Measurements from ENCODE around the gene CHST8.

DNA sequence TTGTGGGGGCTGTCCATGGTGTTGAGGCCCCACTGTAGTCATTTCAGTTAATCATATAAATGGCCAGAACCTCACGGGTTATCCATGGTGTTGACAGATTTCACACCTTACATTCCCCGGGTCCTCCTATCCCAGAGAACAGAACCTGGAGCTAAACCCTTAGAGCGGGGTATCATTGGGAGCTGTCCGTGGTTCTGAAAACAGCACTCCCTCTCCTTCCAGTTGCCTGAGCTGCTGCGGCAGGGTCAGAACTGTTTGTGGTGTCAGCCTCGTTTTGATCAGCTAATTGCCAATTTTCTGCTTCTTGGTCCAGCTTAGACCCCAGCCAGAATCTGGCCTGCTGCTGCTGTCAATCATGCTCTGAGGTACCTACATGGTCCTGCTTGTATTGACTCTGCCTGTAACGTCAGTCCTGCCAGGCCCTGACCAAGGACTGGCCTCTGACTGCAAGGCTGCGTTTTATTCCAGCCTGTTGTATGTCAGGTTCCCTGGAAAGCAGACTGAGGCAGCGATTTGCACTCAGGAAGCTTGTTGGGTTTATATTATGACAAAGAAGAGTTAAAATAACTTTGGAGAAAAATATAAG is 119.2 kb downstream of the CHST8 start:
- TF ChIP-seq CTCF (IDR thresholded peaks at IDR 0.05) (no peak), POLR2A (IDR thresholded peaks at IDR 0.05) (no peak)
